ENCODE data around the gene RAB3D. TPM values are rescaled to one million over a fixed set of nuclear protein-coding genes. Genes with fewer than 3 reads are reported as not detected.
A peak's percentile ranks its signal among the peaks of the same experiment; 100 is the strongest.

The RAB3D gene
- total and polyA plus RNA-seq, 2 of the 4 experiments (the other 2 are of a cell fraction), result 4.8 to 5.5 TPM

- TF ChIP-seq MAZ (IDR thresholded peaks at IDR 0.05; ENCODE audit: borderline replicate concordance, low read depth, low read length), result no peak
Measured at GRCh38 chr19:11299946-11300810, 39.3 kb downstream of the RAB3D start (continued).

- Histone ChIP-seq H3K56ac (ENCODE audit: extremely low read depth, insufficient read depth, low read length) (no peak overlapping the region), H3K9ac (ENCODE audit: low read depth, low read length) (no peak overlapping the region), H2AK9ac (replicated peaks; ENCODE audit: low read depth, low read length, poor library complexity) (peak overlapping the region; percentile 25), H3K27me3 (ENCODE audit: control insufficient read depth, insufficient read depth, low read length) (peaks cover 10% of the 10 kb centered on the region; the same call in 1 of the 2 replicates), H2BK120ac (ENCODE audit: low read depth, low read length) (no peak overlapping the region), H3K79me1 (ENCODE audit: low read depth in 1 of 2, low read length in 2 of 2) (no peaks in the 10 kb centered on the region), H2BK20ac (ENCODE audit: low read depth, low read length) (no peak overlapping the region), H2BK15ac (ENCODE audit: low read depth, low read length) (no peak overlapping the region), H3K4ac (ENCODE audit: low read depth, low read length) (no peak overlapping the region), H3K23ac (ENCODE audit: low read depth, low read length) (no peak overlapping the region), H4K8ac (ENCODE audit: low read depth in 2 of 2, low read length in 2 of 2) (no peak overlapping the region), H3K36me3 (ENCODE audit: control insufficient read depth, insufficient read depth, low read length) (no peaks in the 10 kb centered on the region), H3K4me1 (ENCODE audit: control insufficient read depth, insufficient read depth, low read length) (0 out of 2 replicates have a peak, but pooled peaks cover 1% of the 10 kb centered on the region), H4K20me1 (ENCODE audit: insufficient read depth, low read length) (no peaks in the 10 kb centered on the region), H3K27ac (ENCODE audit: insufficient read depth, low read length) (no peak overlapping the region), H3K14ac (replicated peaks; ENCODE audit: low read depth, low read length) (no peak overlapping the region), H3K4me3 (ENCODE audit: insufficient read depth, low read depth, low read length) (no peak overlapping the region), H2BK5ac (ENCODE audit: low read depth, low read length, poor library complexity, severe bottlenecking) (no peak overlapping the region), H3K9me1 (ENCODE audit: insufficient read depth, low read length) (0 out of 2 replicates have a peak, but pooled peaks cover 3% of the 10 kb centered on the region), H3K18ac (ENCODE audit: low read depth, low read length) (no peak overlapping the region), H2AK5ac (ENCODE audit: low read depth, low read length) (peak overlapping the region; percentile 24; the same call in 1 of the 2 replicates), H3K4me2 (ENCODE audit: low read depth, low read length) (no peak overlapping the region), H3K9me3 (ENCODE audit: control insufficient read depth, insufficient read depth, low read length) (no peaks in the 10 kb centered on the region), H2AFZ (replicated peaks; ENCODE audit: low read length, poor library complexity) (peak overlapping the region; percentile 37), H4K91ac (ENCODE audit: insufficient read depth, low read depth, low read length) (no peak overlapping the region), H4K5ac (ENCODE audit: low read depth, low read length) (no peak overlapping the region)
- dilution Hi-C loops (cut with HindIII; ENCODE audit: low sequenced_read_pairs, unreplicated experiment) (no loop called here), intact Hi-C loops (cut with micrococcal nuclease) (no loop called here), in situ Hi-C loops (cut with MboI; ENCODE audit: low sequenced_read_pairs) (loop anchor here (10.0 kb wide), 1 partner anchor 179 kb away; no protein-coding TSS in a partner anchor)
- CTCF ChIA-PET, result no interaction called here
- no peak for TF ChIP-seq NFE2L2 (IDR thresholded peaks at IDR 0.05; ENCODE audit: low read depth, low read length)
- peak; percentile 43; the same call in 1 of the 2 replicates for TF ChIP-seq CEBPB (IDR thresholded peaks at IDR 0.05; ENCODE audit: low read depth, low read length)
- 58% methylated on average over 4 of the region's 7 CpGs; no CpG with 5 or more reads in 1 of the 2 experiments for WGBS, 2 experiments (ENCODE audit: extremely low coverage in 2 of 2, insufficient read length in 1 of 2)
- no peak for ATAC-seq (ENCODE audit: low read depth)
- DNase-seq, result no peak
- POLR2A ChIA-PET (ENCODE audit: unreplicated experiment), result no interaction called here
- BruUV-seq (replicated peaks), result no TSS peak
Measured at GRCh38 chr19:11296264-11296663, 43.2 kb downstream of the RAB3D start.
